K562 (cell line): ENCODE data around the gene EML3. TPM values are rescaled to one million over a fixed set of nuclear protein-coding genes. Genes with fewer than 3 reads are reported as not detected.

Experiments used
- ATAC-seq: fragments of 200-7000 bp; cut with Tn5 transposase; 3 replicates; pipeline ENCODE4 v1.9.1; 2020; ENCODE audit warnings: moderate library complexity
- BruUV-seq: library from RNA; stranded (reverse); fragments of 400-500 nt; replicated peaks from 2 replicates; lab custom pipeline; 2021; lab: Mats Ljungman, UMichigan
- CTCF ChIA-PET: fragments of 300-600 bp; formaldehyde crosslinking; extraction: SDS; loops from one replicate; lab custom pipeline; 2021; ENCODE audit warnings: low intra/inter-chr PET ratio; lab: Yijun Ruan, JAX
- POLR2A ChIA-PET: fragments of 300-600, 350-650 bp; sonication (Branson Sonifier 250); formaldehyde crosslinking; extraction: SDS; loops from one replicate; lab custom pipeline; 2021; ENCODE audit warnings: antibody characterized with exemption, inconsistent platforms; lab: Yijun Ruan, JAX
- DNase-seq, 4 experiments: peaks; one replicate each; pipeline versions ENCODE4 v3.0.0 to v3.0.0-alpha.2; 2011 to 2018; ENCODE audit warnings: low spot score in 3 of 4, mixed read lengths in 3 of 4; ENCODE audit errors: extremely low read depth in 1 of 4
- FAIRE-seq: peaks from 2 replicates; lab custom pipeline; 2011; peaks lifted over from hg19 to GRCh38; lab: Jason Lieb, UNC
- H2AFZ ChIP-seq: 2 replicates; pipeline ENCODE4 v1.6.0; 2011; ENCODE audit warnings: low read depth, low read length, control low read depth, inconsistent platforms
- H3K27ac ChIP-seq: fragments of 200-600 bp; 3 replicates; pipeline ENCODE4 v1.8.0; 2011; ENCODE audit warnings: low read depth, mild to moderate bottlenecking, control low read depth, inconsistent platforms, low read length, moderate library complexity, mixed read lengths; ENCODE audit errors: extremely low read depth
- H3K27me3 ChIP-seq, 2 experiments: fragments of 300-600 bp in 1 of 2; 2 replicates in 1 of 2; 3 replicates in 1 of 2; pipeline versions ENCODE4 v1.6.0 to v1.8.0; 2011; ENCODE audit warnings: inconsistent platforms in 2 of 2, low read length in 2 of 2, mild to moderate bottlenecking in 1 of 2, mixed read lengths in 1 of 2, moderate library complexity in 1 of 2; ENCODE audit not compliant: control insufficient read depth in 2 of 2, insufficient read depth in 2 of 2
- H3K36me3 ChIP-seq: fragments of 300-600 bp; 3 replicates; pipeline ENCODE4 v1.8.0; 2011; ENCODE audit warnings: mild to moderate bottlenecking, low read length, inconsistent platforms; ENCODE audit not compliant: control insufficient read depth, insufficient read depth
- H3K4me1 ChIP-seq, 2 experiments: fragments of 200-600 bp in 1 of 2; replicated peaks in 1 of 2; 2 replicates in 1 of 2; 3 replicates in 1 of 2; pipeline versions ENCODE4 v1.5.1 to v1.8.0; 2011; ENCODE audit warnings: inconsistent platforms in 2 of 2, low read length in 2 of 2, mild to moderate bottlenecking in 1 of 2, mixed read lengths in 1 of 2, moderate library complexity in 1 of 2; ENCODE audit not compliant: control insufficient read depth in 2 of 2, insufficient read depth in 2 of 2
- H3K4me2 ChIP-seq: 2 replicates; pipeline ENCODE4 v1.6.1; 2011; ENCODE audit warnings: low read length, control low read depth, inconsistent platforms, mixed read lengths; ENCODE audit not compliant: insufficient read depth
- H3K4me3 ChIP-seq: fragments of 200-600 bp; sonication (generic), shearing (Covaris generic); 2 replicates; pipeline ENCODE4 v1.5.1; 2016; ENCODE audit warnings: control low read depth, inconsistent platforms
- H3K79me2 ChIP-seq: fragments of 200-600 bp; 3 replicates; pipeline ENCODE4 v1.8.0; 2011; ENCODE audit warnings: low read length, inconsistent platforms; ENCODE audit not compliant: control insufficient read depth, insufficient read depth
- H3K9ac ChIP-seq, 2 experiments: 2 replicates each; pipeline versions ENCODE4 v1.6.0 to v1.6.1; 2011; ENCODE audit warnings: low read depth in 2 of 2, low read length in 2 of 2, control low read depth in 1 of 2, inconsistent platforms in 1 of 2, mild to moderate bottlenecking in 1 of 2, mixed read lengths in 1 of 2; ENCODE audit not compliant: insufficient read depth in 1 of 2
- H3K9me1 ChIP-seq: one replicate; pipeline ENCODE4 v1.6.0; 2011; ENCODE audit warnings: inconsistent platforms, mild to moderate bottlenecking, low read length, moderate library complexity; ENCODE audit not compliant: control insufficient read depth, insufficient read depth
- H3K9me3 ChIP-seq: replicated peaks from 2 replicates; pipeline ENCODE4 v1.5.1; 2011; ENCODE audit warnings: low read depth, low read length, inconsistent platforms; ENCODE audit not compliant: control insufficient read depth, insufficient read depth
- H4K20me1 ChIP-seq: replicated peaks from 2 replicates; pipeline ENCODE4 v1.6.1; 2011; ENCODE audit warnings: low read length, inconsistent platforms, mixed read lengths; ENCODE audit not compliant: control insufficient read depth, insufficient read depth
- ARID2 ChIP-seq: fragments of 450-650 bp; IDR thresholded peaks from 2 replicates; pipeline ENCODE4 v1.6.1; 2017; ENCODE audit warnings: antibody characterized with exemption, mild to moderate bottlenecking
- BACH1 ChIP-seq: fragments of 200-800 bp; sonication (Bioruptor generic); IDR thresholded peaks from 2 replicates; pipeline ENCODE4 v1.6.1; 2016; ENCODE audit warnings: missing genetic modification characterization, missing compliant biosample characterization
- CEBPB ChIP-seq: fragments of 450-650 bp; IDR thresholded peaks from 2 replicates; pipeline ENCODE4 v1.6.1; 2016; ENCODE audit warnings: missing genetic modification characterization, missing compliant biosample characterization
- E2F6 ChIP-seq, 2 experiments: IDR thresholded peaks; 2 replicates each; pipeline ENCODE4 v1.6.1; 2011; ENCODE audit warnings: borderline replicate concordance in 1 of 2, control low read depth in 1 of 2, low read depth in 1 of 2, low read length in 1 of 2, mild to moderate bottlenecking in 1 of 2, mixed read lengths in 1 of 2, moderate library complexity in 1 of 2; ENCODE audit not compliant: insufficient read depth in 1 of 2, insufficient read length in 1 of 2, poor library complexity in 1 of 2, severe bottlenecking in 1 of 2; ENCODE audit errors: extremely low read depth in 1 of 2
- FOSL1 ChIP-seq: fragments of 200-800 bp; sonication (Bioruptor generic); conservative IDR thresholded peaks from 2 replicates; pipeline ENCODE4 v1.6.1; 2016; ENCODE audit warnings: missing genetic modification characterization, missing compliant biosample characterization
- GABPA ChIP-seq: fragments of 200-800 bp; sonication (Bioruptor generic); conservative IDR thresholded peaks from 2 replicates; pipeline ENCODE4 v1.6.1; 2016; ENCODE audit warnings: low read depth, missing genetic modification characterization, missing compliant biosample characterization
- GTF2F1 ChIP-seq: IDR thresholded peaks from 2 replicates; pipeline ENCODE4 v1.6.1; 2011; ENCODE audit warnings: low read depth, low read length, improper control_type of control experiment
- HCFC1 ChIP-seq: IDR thresholded peaks from 2 replicates; pipeline ENCODE4 v1.6.1; 2012; ENCODE audit warnings: low read depth, low read length, improper control_type of control experiment
- HDAC2 ChIP-seq: fragments of 450-650 bp; IDR thresholded peaks from 2 replicates; pipeline ENCODE4 v1.6.1; 2016; ENCODE audit warnings: mild to moderate bottlenecking
- JUND ChIP-seq, 2 experiments: IDR thresholded peaks; 2 replicates in 1 of 2; 3 replicates in 1 of 2; pipeline ENCODE4 v1.6.1; 2011; ENCODE audit warnings: borderline replicate concordance in 2 of 2, low read depth in 2 of 2, low read length in 2 of 2, improper control_type of control experiment in 1 of 2, missing biosample characterization in 1 of 2, missing genetic modification characterization in 1 of 2, missing genetic modification reagents in 1 of 2
- KLF6 ChIP-seq: fragments of 250-450 bp; sonication (Bioruptor Pico); IDR thresholded peaks from 2 replicates; pipeline ENCODE4 v1.4.0; 2020; ENCODE audit warnings: mild to moderate bottlenecking, moderate library complexity, borderline replicate concordance
- MCM7 ChIP-seq, 2 experiments: fragments of 450-650 bp; IDR thresholded peaks; 2 replicates each; pipeline ENCODE4 v1.6.1; 2016 to 2018
- MTA1 ChIP-seq: fragments of 450-650 bp; IDR thresholded peaks from 2 replicates; pipeline ENCODE4 v1.6.1; 2017; ENCODE audit warnings: borderline replicate concordance
- NCOA6 ChIP-seq: fragments of 450-650 bp; IDR thresholded peaks from 2 replicates; pipeline ENCODE4 v1.6.1; 2017; ENCODE audit warnings: mild to moderate bottlenecking
- NR3C1 ChIP-seq: sonication (generic); formaldehyde crosslinking; IDR thresholded peaks from 2 replicates; pipeline ENCODE4 v1.8.1; 2022; ENCODE audit warnings: missing genetic modification reagents
- SNIP1 ChIP-seq: fragments of 450-650 bp; IDR thresholded peaks from 2 replicates; pipeline ENCODE4 v1.7.1; 2017; ENCODE audit warnings: low read depth, mild to moderate bottlenecking
- SUPT5H ChIP-seq: fragments of 450-650 bp; IDR thresholded peaks from 2 replicates; pipeline ENCODE4 v1.6.1; 2016
- TEAD2 ChIP-seq: fragments of 450-650 bp; IDR thresholded peaks from 2 replicates; pipeline ENCODE4 v1.6.1; 2016; ENCODE audit warnings: missing genetic modification characterization, control low read depth, missing compliant biosample characterization
- ZFP30 ChIP-seq: fragments of 250-450 bp; sonication (Bioruptor Pico); IDR thresholded peaks from 2 replicates; pipeline ENCODE4 v1.8.0; 2022; ENCODE audit warnings: moderate library complexity, mild to moderate bottlenecking, inconsistent platforms, borderline replicate concordance
- ZNF253 ChIP-seq: fragments of 250-450 bp; sonication (Bioruptor Pico); conservative IDR thresholded peaks from 2 replicates; pipeline ENCODE4 v1.6.1; 2021; ENCODE audit warnings: mild to moderate bottlenecking
- ZNF584 ChIP-seq: fragments of 200-800 bp; sonication (Bioruptor generic); IDR thresholded peaks from 2 replicates; pipeline ENCODE4 v1.6.1; 2016; ENCODE audit warnings: low read depth, mild to moderate bottlenecking, missing genetic modification characterization, missing compliant biosample characterization
- ZNF589 ChIP-seq: fragments of 200-800 bp; sonication (Bioruptor generic); IDR thresholded peaks from 2 replicates; pipeline ENCODE4 v1.6.1; 2016; ENCODE audit warnings: low read depth, missing genetic modification characterization, missing compliant biosample characterization
- ZNF785 ChIP-seq: fragments of 250-450 bp; sonication (Bioruptor Pico); IDR thresholded peaks from 2 replicates; pipeline ENCODE4 v1.4.0; 2020; ENCODE audit warnings: mild to moderate bottlenecking
- ZNF79 ChIP-seq: fragments of 250-450 bp; sonication (Bioruptor Pico); IDR thresholded peaks from 2 replicates; pipeline ENCODE4 v1.4.0; 2020; ENCODE audit warnings: low read depth, mild to moderate bottlenecking, moderate library complexity
- WGBS: fragments of 100-300 bp; shearing (Covaris generic); methylation state at CpG from one replicate; pipeline ENCODE4 v1.1.6; 2016; ENCODE audit warnings: low coverage, mixed read lengths; ENCODE audit not compliant: insufficient coverage; ENCODE audit errors: missing lambda C conversion rate; 5-methylcytosine and 5-hydroxymethylcytosine counted together
- in situ Hi-C: fragments of 300-500 bp; cut with MboI; formaldehyde crosslinking; loops from 4 replicates; pipeline ENCODE4 v1.15.0; 2018; ENCODE audit warnings: inconsistent platforms, mixed read lengths
- intact Hi-C: fragments of 100-400 bp; cut with micrococcal nuclease; formaldehyde crosslinking; loops from 2 replicates; pipeline ENCODE4 v1.14.2; 2022
- polyA plus RNA-seq, 8 experiments: library from polyadenylated mRNA; depleted of rRNA in 4 of 8; stranded (reverse) in 5 of 8; unstranded in 3 of 8; fragments of >200 nt; fragmentation: Nextera tagmentation in 2 of 8; fragmentation: Illumina TruSeq in 1 of 8; extraction: Ambion mirVana in 2 of 8; extraction: Trizol in 1 of 8; gene quantifications; 2 replicates each; pipeline versions ENCODE4 v1.2.1 to v1.2.3, GENCODE V29; 2011 to 2014; ENCODE audit warnings: inconsistent platforms in 1 of 8, missing spikeins in 1 of 8
- total RNA-seq, 7 experiments: library from RNA; depleted of rRNA in 6 of 7; stranded (reverse); fragments of >200 nt in 6 of 7; fragmentation: Illumina TruSeq in 2 of 7; extraction: Trizol in 2 of 7; gene quantifications; 2 replicates each; pipeline versions ENCODE4 v1.2.1 to v1.2.3, GENCODE V29; 2011 to 2021; ENCODE audit warnings: low replicate concordance in 1 of 7

EML3 gene
- total and polyA plus RNA-seq, 9 of the 15 experiments (the other 6 are each of a cell fraction or from before 2014, with no cell fraction given): 0.32 to 90.5 (median 26.4) TPM

GRCh38 chr11:62560566-62561103 lies 51.9 kb downstream of the EML3 start:
- in situ Hi-C loops (no loop called here), intact Hi-C loops (loop anchor here (1.0 kb wide), 1 partner anchor 164 kb away; no protein-coding TSS in a partner anchor)
- Histone ChIP-seq H3K79me2 (peaks cover 36% of the 10 kb centered on the region), H3K9me3 (no peaks in the 10 kb centered on the region), H3K9me1 (no peaks in the 10 kb centered on the region), H3K27ac (no peak overlapping the region), H3K4me3 (no peak overlapping the region), H4K20me1 (peaks cover 9% of the 10 kb centered on the region; the same call in 1 of the 2 replicates), H3K9ac (no peak overlapping the region), H2AFZ (no peak overlapping the region), H3K4me2 (no peak overlapping the region), H3K36me3 (peaks cover 83% of the 10 kb centered on the region), H3K4me1 (peaks cover 34 to 38% of the 10 kb centered on the region in 2 experiments), H3K27me3 (no peaks in the 10 kb centered on the region)
- BruUV-seq: no TSS peak
- ChIA-PET CTCF (interaction anchor here (0.6 to 3.9 kb wide), 7 partner anchors 15 to 180 kb away, joined by 3 to 48 read pairs (median 3); no protein-coding TSS in a partner anchor), POLR2A (interaction anchor here (0.6 to 3.1 kb wide), 14 partner anchors 9 to 322 kb away, joined by 3 to 15 read pairs (median 5); partner anchors contain the start of genes AHNAK, EEF1G and TUT1)
- DNase-seq (peak; percentile 73 to 92 (median 80)), ATAC-seq (peak; percentile 89), FAIRE-seq (peak; percentile 95)
- 39% methylated on average over 2 of the region's 2 CpGs for WGBS
- TF ChIP-seq ZNF589 (CRISPR knock-in tag): no peak
- TF ChIP-seq ARID2: no peak
- no peak for TF ChIP-seq ZFP30
- TF ChIP-seq HCFC1: 0 out of 2 replicates have a peak, but pooled peaks have one; percentile 15
- no peak for TF ChIP-seq SNIP1
- TF ChIP-seq CEBPB (tag): no peak; the same call in 1 of the 2 replicates
- no peak for TF ChIP-seq ZNF79
- no peak for TF ChIP-seq ZNF584 (CRISPR knock-in tag)
- peak; percentile 86 for TF ChIP-seq FOSL1
- no peak for TF ChIP-seq MCM7 (IDR thresholded peaks at IDR 0.05)
- no peak for TF ChIP-seq KLF6 (CRISPR knock-in tag)
- TF ChIP-seq GABPA: no peak
- no peak for TF ChIP-seq NCOA6
- no peak for TF ChIP-seq TEAD2 (tag)
- TF ChIP-seq NR3C1 (CRISPR knock-in tag): no peak
- TF ChIP-seq BACH1 (tag): no peak
- TF ChIP-seq E2F6 (IDR thresholded peaks at IDR 0.05; ENCODE audit: borderline replicate concordance in 1 of 2, extremely low read depth in 1 of 2, insufficient read depth in 1 of 2, insufficient read length in 1 of 2, low read depth in 1 of 2, low read length in 1 of 2, poor library complexity in 1 of 2, severe bottlenecking in 1 of 2): no peak
- TF ChIP-seq JUND (IDR thresholded peaks at IDR 0.05; ENCODE audit: borderline replicate concordance, low read depth, low read length): peak; percentile 89
- peak; percentile 88; the same call in 2 of the 3 replicates for TF ChIP-seq JUND (tag; IDR thresholded peaks at IDR 0.05; ENCODE audit: borderline replicate concordance, low read depth, low read length)
- TF ChIP-seq ZNF785 (CRISPR knock-in tag): no peak
- no peak for TF ChIP-seq HDAC2
- no peak for TF ChIP-seq MTA1
- no peak for TF ChIP-seq SUPT5H
- no peak for TF ChIP-seq ZNF253 (CRISPR knock-in tag)
- TF ChIP-seq GTF2F1: no peak
